ENCODE results near the gene DAZ1.
"Not testable (repeated sequence)": the region's sequence is repeated elsewhere in the genome, so short reads cannot be mapped to it uniquely, and the experiment has no call there.

DAZ1 gene, protein sequence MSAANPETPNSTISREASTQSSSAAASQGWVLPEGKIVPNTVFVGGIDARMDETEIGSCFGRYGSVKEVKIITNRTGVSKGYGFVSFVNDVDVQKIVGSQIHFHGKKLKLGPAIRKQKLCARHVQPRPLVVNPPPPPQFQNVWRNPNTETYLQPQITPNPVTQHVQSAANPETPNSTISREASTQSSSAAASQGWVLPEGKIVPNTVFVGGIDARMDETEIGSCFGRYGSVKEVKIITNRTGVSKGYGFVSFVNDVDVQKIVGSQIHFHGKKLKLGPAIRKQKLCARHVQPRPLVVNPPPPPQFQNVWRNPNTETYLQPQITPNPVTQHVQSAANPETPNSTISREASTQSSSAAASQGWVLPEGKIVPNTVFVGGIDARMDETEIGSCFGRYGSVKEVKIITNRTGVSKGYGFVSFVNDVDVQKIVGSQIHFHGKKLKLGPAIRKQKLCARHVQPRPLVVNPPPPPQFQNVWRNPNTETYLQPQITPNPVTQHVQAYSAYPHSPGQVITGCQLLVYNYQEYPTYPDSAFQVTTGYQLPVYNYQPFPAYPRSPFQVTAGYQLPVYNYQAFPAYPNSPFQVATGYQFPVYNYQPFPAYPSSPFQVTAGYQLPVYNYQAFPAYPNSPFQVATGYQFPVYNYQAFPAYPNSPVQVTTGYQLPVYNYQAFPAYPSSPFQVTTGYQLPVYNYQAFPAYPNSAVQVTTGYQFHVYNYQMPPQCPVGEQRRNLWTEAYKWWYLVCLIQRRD
- long read RNA-seq, result 0 reads

DNA sequence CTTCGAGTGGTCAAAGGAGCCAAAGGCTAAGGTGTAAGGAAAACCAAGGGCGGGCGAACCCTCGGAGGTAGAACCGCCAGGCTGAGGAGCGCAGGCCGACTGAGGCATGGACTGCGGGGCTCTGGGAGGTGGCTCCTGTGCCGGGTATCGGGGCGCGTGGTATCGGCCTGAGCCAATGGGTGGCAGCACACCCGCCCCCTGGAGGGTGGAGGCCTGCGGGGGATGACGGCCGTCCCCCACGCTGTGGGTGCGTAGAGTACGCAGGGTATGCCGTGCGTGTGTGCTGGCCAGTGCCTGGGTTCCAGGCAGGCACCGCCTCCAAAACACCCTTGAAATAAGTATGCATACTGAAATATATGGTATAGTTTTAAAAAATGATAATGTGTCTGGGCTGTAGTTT is at the start of gene DAZ1:
DAZ1 (minus strand) TSS at position 101 of the 400 bp plus-strand sequence. CDS start 208 bp downstream, outside the sequence.
- not testable (repeated sequence) for H3K27me3 ChIP-seq (ENCODE audit: insufficient read depth, poor library complexity, severe bottlenecking); H3K27ac ChIP-seq (replicated peaks); H3K4me3 ChIP-seq (replicated peaks; ENCODE audit: insufficient read depth, low read length); DNase-seq (ENCODE audit: low read depth in 1 of 2, low spot score in 1 of 2)

DNA sequence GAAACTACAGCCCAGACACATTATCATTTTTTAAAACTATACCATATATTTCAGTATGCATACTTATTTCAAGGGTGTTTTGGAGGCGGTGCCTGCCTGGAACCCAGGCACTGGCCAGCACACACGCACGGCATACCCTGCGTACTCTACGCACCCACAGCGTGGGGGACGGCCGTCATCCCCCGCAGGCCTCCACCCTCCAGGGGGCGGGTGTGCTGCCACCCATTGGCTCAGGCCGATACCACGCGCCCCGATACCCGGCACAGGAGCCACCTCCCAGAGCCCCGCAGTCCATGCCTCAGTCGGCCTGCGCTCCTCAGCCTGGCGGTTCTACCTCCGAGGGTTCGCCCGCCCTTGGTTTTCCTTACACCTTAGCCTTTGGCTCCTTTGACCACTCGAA is 20.4 kb upstream of the DAZ1 start, which contains the start of gene DAZ2:
DAZ2 (plus strand) TSS at position 301 of the 400 bp plus-strand sequence. CDS start 208 bp downstream, outside the sequence.
- DNase-seq (ENCODE audit: low read depth in 1 of 2, low spot score in 1 of 2); H3K27ac ChIP-seq (replicated peaks); H3K4me3 ChIP-seq (replicated peaks; ENCODE audit: insufficient read depth, low read length); H3K27me3 ChIP-seq (ENCODE audit: insufficient read depth, poor library complexity, severe bottlenecking): not testable (repeated sequence)

- H3K27ac ChIP-seq (replicated peaks); DNase-seq (ENCODE audit: low read depth in 1 of 2, low spot score in 1 of 2); H3K4me3 ChIP-seq (replicated peaks; ENCODE audit: insufficient read depth, low read length); H3K27me3 ChIP-seq (ENCODE audit: insufficient read depth, poor library complexity, severe bottlenecking): not testable (repeated sequence)
Observed at GRCh38 chrY:23210681-23211080, 11.9 kb upstream of the DAZ1 start.

GRCh38 chrY:23209802-23210495 is 11.1 kb upstream of the DAZ1 start:
- H3K27me3 ChIP-seq (ENCODE audit: insufficient read depth, poor library complexity, severe bottlenecking); H3K27ac ChIP-seq (replicated peaks); DNase-seq (ENCODE audit: low read depth in 1 of 2, low spot score in 1 of 2): not testable (repeated sequence)

DNA sequence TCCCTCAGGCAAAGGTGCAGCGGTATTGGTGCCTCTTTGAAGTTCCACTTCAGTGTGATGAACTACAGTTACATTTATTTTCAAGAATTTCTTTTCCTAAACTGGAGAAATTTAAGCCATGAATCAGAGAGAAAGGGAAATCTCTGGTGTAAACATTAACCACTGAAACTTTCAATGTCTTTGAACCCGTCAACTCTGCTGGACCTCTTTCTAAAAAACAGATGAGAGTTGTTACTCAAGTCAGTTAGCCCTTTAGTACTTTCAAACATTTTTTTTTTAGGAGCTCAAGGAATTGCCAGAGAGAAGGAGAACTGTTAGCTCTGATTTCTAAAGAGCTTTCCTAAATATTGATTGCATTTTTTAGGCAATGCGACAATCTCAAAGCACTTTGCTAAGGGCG is 8.6 kb upstream of the DAZ1 start:
- not testable (repeated sequence) for DNase-seq (ENCODE audit: low read depth in 1 of 2, low spot score in 1 of 2); H3K27me3 ChIP-seq (ENCODE audit: insufficient read depth, poor library complexity, severe bottlenecking); H3K4me3 ChIP-seq (replicated peaks; ENCODE audit: insufficient read depth, low read length); H3K27ac ChIP-seq (replicated peaks)

More at GRCh38 chrY:23209802-23210495, 11.1 kb upstream of the DAZ1 start:
- not testable (repeated sequence) for H3K4me3 ChIP-seq (replicated peaks; ENCODE audit: insufficient read depth, low read length)

Data from HL-60 (cell line).